T-cell (primary cell): ENCODE data around the gene DLG2. TPM values are rescaled to one million over a fixed set of nuclear protein-coding genes. Genes with fewer than 3 reads are reported as not detected.

Experiments used
- ATAC-seq, 4 experiments: fragments of 200-7000 bp in 3 of 4; fragments of 150-1000 bp in 1 of 4; cut with Tn5 transposase; replicated peaks in 1 of 4; 1 replicate in 3 of 4; 2 replicates in 1 of 4; pipeline ENCODE4 v1.10.0; 2021; ENCODE audit warnings: moderate library complexity in 3 of 4, mild to moderate bottlenecking in 2 of 4, moderate number of reproducible peaks in 1 of 4
- CTCF ChIA-PET, 2 donors: fragments of 300-600 bp; sonication (Branson Sonifier 250); formaldehyde crosslinking; loops; one replicate each; lab custom pipeline; 2022; ENCODE audit warnings: antibody characterized with exemption in 2 of 2; lab: Charles Lee
- POLR2A ChIA-PET, 2 donors: fragments of 300-600 bp; sonication (Branson Sonifier 250); formaldehyde crosslinking; loops; one replicate each; lab custom pipeline; 2022; ENCODE audit warnings: antibody characterized with exemption in 2 of 2; lab: Charles Lee
- DNase-seq, 35 experiments: peaks; one replicate each; pipeline versions ENCODE4 v3.0.0 to v3.0.0-alpha.2; 2013 to 2023
- H3K27ac ChIP-seq: one replicate; pipeline ENCODE4 v1.5.1; 2013; ENCODE audit warnings: low read length
- H3K27me3 ChIP-seq, 2 experiments: replicated peaks in 1 of 2; 1 replicate in 1 of 2; 2 replicates in 1 of 2; pipeline versions ENCODE4 v1.6.1 to v1.7.0; 2013; ENCODE audit warnings: low read length in 1 of 2, mixed read lengths in 1 of 2; ENCODE audit not compliant: control insufficient read depth in 2 of 2, insufficient read depth in 2 of 2; ENCODE audit errors: extremely low read depth in 1 of 2
- H3K36me3 ChIP-seq, 2 donors: 1 replicate in 1 of 2; 2 replicates in 1 of 2; pipeline versions ENCODE4 v1.6.1 to v1.7.0; 2013; ENCODE audit warnings: low read length in 1 of 2; ENCODE audit not compliant: control insufficient read depth in 2 of 2, insufficient read depth in 1 of 2; ENCODE audit errors: extremely low read depth in 1 of 2
- H3K4me1 ChIP-seq, 2 experiments: 1 replicate in 1 of 2; 2 replicates in 1 of 2; pipeline versions ENCODE4 v1.6.1 to v1.7.0; 2013; ENCODE audit warnings: low read length in 2 of 2, mixed read lengths in 1 of 2; ENCODE audit not compliant: insufficient read depth in 2 of 2, control insufficient read depth in 1 of 2; ENCODE audit errors: extremely low read depth in 1 of 2
- H3K4me3 ChIP-seq, 2 donors: 1 replicate in 1 of 2; 2 replicates in 1 of 2; pipeline versions ENCODE4 v1.5.1 to v1.7.0; 2013; ENCODE audit warnings: mild to moderate bottlenecking in 2 of 2, low read length in 1 of 2, moderate library complexity in 1 of 2; ENCODE audit not compliant: control insufficient read depth in 1 of 2; ENCODE audit errors: extremely low read depth in 1 of 2
- H3K9me3 ChIP-seq: 2 replicates; pipeline ENCODE4 v1.7.0; 2013
- H3K27ac Mint-ChIP-seq, 2 donors: one replicate each; pipeline ENCODE4 v1.8.0; 2020 to 2021; ENCODE audit warnings: mild to moderate bottlenecking in 2 of 2, mixed read lengths in 2 of 2
- H3K27me3 Mint-ChIP-seq, 2 donors: one replicate each; pipeline ENCODE4 v1.8.0; 2021 to 2022; ENCODE audit warnings: mixed read lengths in 2 of 2
- H3K36me3 Mint-ChIP-seq: one replicate; pipeline ENCODE4 v1.8.0; 2021; ENCODE audit warnings: mixed read lengths
- H3K4me1 Mint-ChIP-seq, 3 donors: one replicate each; pipeline ENCODE4 v1.8.0; 2020 to 2022; ENCODE audit warnings: mixed read lengths in 3 of 3, mild to moderate bottlenecking in 1 of 3
- H3K4me3 Mint-ChIP-seq, 3 donors: one replicate each; pipeline ENCODE4 v1.8.0; 2020 to 2022; ENCODE audit warnings: mild to moderate bottlenecking in 3 of 3, mixed read lengths in 3 of 3, moderate library complexity in 3 of 3
- H3K9me3 Mint-ChIP-seq, 3 donors: one replicate each; pipeline ENCODE4 v1.8.0; 2020 to 2022; ENCODE audit warnings: mixed read lengths in 3 of 3
- WGBS: methylation state at CpG from one replicate; pipeline ENCODE4 v1.1.5; 2013; ENCODE audit warnings: missing lambda C conversion rate; ENCODE audit not compliant: insufficient coverage; 5-methylcytosine and 5-hydroxymethylcytosine counted together
- total RNA-seq, 35 experiments: library from RNA in 6 of 35; stranded (reverse) in 6 of 35; fragments of 120-200 nt in 1 of 35; gene quantifications; one replicate each; pipeline versions ENCODE4 v1.2.1 to v1.2.4 and lab custom pipeline; 2013 to 2026

The DLG2 gene
- total RNA-seq, 5 donors from 2014 or later (not counting 1 experiment from before 2014, with no cell fraction given): 2.3 to 4.1 (median 2.9) TPM

GRCh38 chr11:83908298-83908856, 1718.8 kb downstream of the DLG2 start:
- ChIA-PET CTCF (no interaction called here), POLR2A (no interaction called here)
- Mint-ChIP-seq H3K27me3 (no peaks in the 10 kb centered on the region), H3K9me3 (peaks cover 0 to 11% (median 7%) of the 10 kb centered on the region in 3 donors), H3K4me3 (no peak overlapping the region), H3K27ac (no peak overlapping the region), H3K4me1 (no peaks in the 10 kb centered on the region), H3K36me3 (no peaks in the 10 kb centered on the region)
- H3K4me1 ChIP-seq: no peaks in the 10 kb centered on the region
- no peaks in the 10 kb centered on the region for H3K9me3 ChIP-seq
- DNase-seq (no peak), ATAC-seq (no peak)
- no CpG with 5 or more reads among the region's 7 CpGs for WGBS
- no peaks in the 10 kb centered on the region for H3K27me3 ChIP-seq
- H3K4me3 ChIP-seq: no peak overlapping the region
- no peaks in the 10 kb centered on the region for H3K36me3 ChIP-seq
- no peak overlapping the region for H3K27ac ChIP-seq

GRCh38 chr11:83895516-83895915, 1731.6 kb downstream of the DLG2 start:
- ATAC-seq: no peak

GRCh38 chr11:83881428-83881827, 1745.7 kb downstream of the DLG2 start:
- Histone ChIP-seq H3K27me3 (no peaks in the 10 kb centered on the region), H3K4me3 (no peak overlapping the region), H3K4me1 (no peaks in the 10 kb centered on the region), H3K9me3 (no peaks in the 10 kb centered on the region), H3K27ac (no peak overlapping the region), H3K36me3 (no peaks in the 10 kb centered on the region)
- Mint-ChIP-seq H3K36me3 (no peaks in the 10 kb centered on the region), H3K9me3 (no peaks in the 10 kb centered on the region), H3K4me1 (no peaks in the 10 kb centered on the region), H3K27me3 (no peaks in the 10 kb centered on the region), H3K4me3 (no peak overlapping the region), H3K27ac (no peak overlapping the region)
- ATAC-seq: no peak
- no CpG with 5 or more reads among the region's 1 CpG for WGBS
- ChIA-PET POLR2A (no interaction called here), CTCF (no interaction called here)
- no peak for DNase-seq

More at GRCh38 chr11:83895516-83895915, 1731.6 kb downstream of the DLG2 start:
- CTCF ChIA-PET: no interaction called here
- Mint-ChIP-seq H3K36me3 (no peaks in the 10 kb centered on the region), H3K27me3 (no peaks in the 10 kb centered on the region), H3K27ac (no peak overlapping the region), H3K9me3 (peaks cover 0 to 15% (median 8%) of the 10 kb centered on the region in 3 donors), H3K4me1 (no peaks in the 10 kb centered on the region), H3K4me3 (no peak overlapping the region)
- Histone ChIP-seq H3K4me1 (no peaks in the 10 kb centered on the region), H3K27me3 (no peaks in the 10 kb centered on the region), H3K36me3 (no peaks in the 10 kb centered on the region), H3K4me3 (no peak overlapping the region), H3K9me3 (no peaks in the 10 kb centered on the region), H3K27ac (no peak overlapping the region)
- DNase-seq: no peak
- POLR2A ChIA-PET: no interaction called here

GRCh38 chr11:83871054-83871453, 1756.1 kb downstream of the DLG2 start:
- Histone ChIP-seq H3K4me1 (no peaks in the 10 kb centered on the region), H3K36me3 (no peaks in the 10 kb centered on the region), H3K27me3 (no peaks in the 10 kb centered on the region), H3K27ac (no peak overlapping the region), H3K4me3 (no peak overlapping the region), H3K9me3 (no peaks in the 10 kb centered on the region)
- Mint-ChIP-seq H3K4me3 (no peak overlapping the region), H3K4me1 (no peaks in the 10 kb centered on the region), H3K27ac (no peak overlapping the region), H3K27me3 (no peaks in the 10 kb centered on the region), H3K9me3 (peaks cover 0 to 3% (median 0%) of the 10 kb centered on the region in 3 donors), H3K36me3 (no peaks in the 10 kb centered on the region)
- ChIA-PET POLR2A (no interaction called here), CTCF (no interaction called here)
- ATAC-seq: no peak
- DNase-seq: no peak

- Mint-ChIP-seq H3K27me3 (no peaks in the 10 kb centered on the region), H3K4me3 (no peak overlapping the region), H3K9me3 (peaks cover 0 to 3% (median 0%) of the 10 kb centered on the region in 3 donors), H3K4me1 (no peaks in the 10 kb centered on the region), H3K36me3 (no peaks in the 10 kb centered on the region), H3K27ac (no peak overlapping the region)
- 75% methylated on average over 2 of the region's 5 CpGs for WGBS
- DNase-seq (no peak), ATAC-seq (no peak)
- ChIA-PET POLR2A (no interaction called here), CTCF (no interaction called here)
- H3K27ac ChIP-seq: no peak overlapping the region
- no peaks in the 10 kb centered on the region for H3K36me3 ChIP-seq
- no peaks in the 10 kb centered on the region for H3K27me3 ChIP-seq
- no peak overlapping the region for H3K4me3 ChIP-seq
- no peaks in the 10 kb centered on the region for H3K9me3 ChIP-seq
- H3K4me1 ChIP-seq: no peaks in the 10 kb centered on the region
These were observed 1760.5 kb downstream of the DLG2 start for GRCh38 chr11:83866655-83867054.

- Histone ChIP-seq H3K4me3 (no peak overlapping the region), H3K9me3 (no peaks in the 10 kb centered on the region), H3K36me3 (no peaks in the 10 kb centered on the region), H3K27me3 (no peaks in the 10 kb centered on the region), H3K4me1 (no peaks in the 10 kb centered on the region), H3K27ac (no peak overlapping the region)
- H3K27me3 Mint-ChIP-seq: no peaks in the 10 kb centered on the region
- peaks cover 1 to 5% (median 4%) of the 10 kb centered on the region in 3 donors for H3K9me3 Mint-ChIP-seq
- H3K36me3 Mint-ChIP-seq: no peaks in the 10 kb centered on the region
- ChIA-PET CTCF (interaction anchor here in 1 of 2 donors (0.6 kb wide), 1 partner anchor 85 kb away, joined by 3 read pairs; no protein-coding TSS in a partner anchor), POLR2A (no interaction called here)
- no peak for ATAC-seq
- DNase-seq: no peak
- H3K4me1 Mint-ChIP-seq: no peaks in the 10 kb centered on the region
- 100% methylated on average over 1 of the region's 4 CpGs for WGBS
- no peak overlapping the region for H3K4me3 Mint-ChIP-seq
- H3K27ac Mint-ChIP-seq: no peak overlapping the region
These were observed 1761.3 kb downstream of the DLG2 start for GRCh38 chr11:83865636-83866461.
